ENCODE results near the gene LCN15. TPM values are rescaled to one million over a fixed set of nuclear protein-coding genes. Genes with fewer than 3 reads are reported as not detected.
"Not testable (repeated sequence)": the region's sequence is repeated elsewhere in the genome, so short reads cannot be mapped to it uniquely, and the experiment has no call there.

LCN15 gene
- total and polyA plus RNA-seq, 2 of the 13 experiments (the other 11 are each of a cell fraction or from before 2014, with no cell fraction given) = 1.3 to 53.7 TPM

- TF ChIP-seq MYC (CRISPR knock-in tag; IDR thresholded peaks at IDR 0.05; ENCODE audit: borderline replicate concordance) (peak; percentile 31; the same call in 1 of the 2 replicates), MED8 (CRISPR knock-in tag; IDR thresholded peaks at IDR 0.05; ENCODE audit: insufficient replicate concordance) (peak; percentile 53), SAP130 (CRISPR knock-in tag; IDR thresholded peaks at IDR 0.05; ENCODE audit: low read depth) (peak; percentile 58), ZSCAN31 (CRISPR knock-in tag; IDR thresholded peaks at IDR 0.05; ENCODE audit: low read depth) (no peak), PHF5A (CRISPR knock-in tag; IDR thresholded peaks at IDR 0.05; ENCODE audit: low read depth, unreplicated experiment) (no peak), ZBTB43 (CRISPR knock-in tag; conservative IDR thresholded peaks at IDR 0.05) (0 out of 2 replicates have a peak, but pooled peaks have one; percentile 5), ZNF572 (CRISPR knock-in tag; IDR thresholded peaks at IDR 0.05) (no peak), TARDBP (CRISPR knock-in tag; IDR thresholded peaks at IDR 0.05) (0 out of 2 replicates have a peak, but pooled peaks have one; percentile 37), STAT5B (CRISPR knock-in tag; IDR thresholded peaks at IDR 0.05) (0 out of 2 replicates have a peak, but pooled peaks have one; percentile 20), POLR2A (IDR thresholded peaks at IDR 0.05; ENCODE audit: insufficient read depth in 1 of 2, low read depth in 2 of 2, low read length in 2 of 2) (0 out of 4 replicates have a peak, but pooled peaks of 1 of the 2 experiments have one; percentile 4), CBFB (CRISPR knock-in tag; IDR thresholded peaks at IDR 0.05) (no peak)
These were observed 25.2 kb upstream of the LCN15 start (continued) for GRCh38 chr9:136789523-136789937.

GRCh38 chr9:136788644-136789522 is 24.6 kb upstream of the LCN15 start:
- TSS peak; percentile 45 for BruUV-seq (replicated peaks)
- TF ChIP-seq MED13 (CRISPR knock-in tag; IDR thresholded peaks at IDR 0.05) (peak; percentile 89), HMG20A (CRISPR knock-in tag; IDR thresholded peaks at IDR 0.05; ENCODE audit: borderline replicate concordance) (peak; percentile 69; the same call in 1 of the 2 replicates), ZNF275 (CRISPR knock-in tag; IDR thresholded peaks at IDR 0.05; ENCODE audit: borderline replicate concordance) (peak; percentile 65; the same call in 1 of the 2 replicates), HMGXB4 (CRISPR knock-in tag; IDR thresholded peaks at IDR 0.05; ENCODE audit: borderline replicate concordance in 1 of 2, low read depth in 1 of 2) (peak in 1 of 2 experiments; percentile 50; a peak in 1 of 4 replicates), ZBTB3 (CRISPR knock-in tag; IDR thresholded peaks at IDR 0.05; ENCODE audit: borderline replicate concordance, low read depth) (0 out of 2 replicates have a peak, but pooled peaks have one; percentile 32), TCF7 (IDR thresholded peaks at IDR 0.05; ENCODE audit: low read depth) (peak; percentile 74)

More at GRCh38 chr9:136788644-136789522, 24.6 kb upstream of the LCN15 start:
- ATAC-seq; H2AFZ ChIP-seq (ENCODE audit: low read length); H4K20me1 ChIP-seq (ENCODE audit: insufficient read depth, low read length); H3K9me3 ChIP-seq (ENCODE audit: low read length); in situ Hi-C loops (cut with HindIII; ENCODE audit: extremely low pct_ligation_motif_present, low pct_unique_long_range_greater_than_20kb); H3K27me3 ChIP-seq (ENCODE audit: control insufficient read depth in 1 of 2, insufficient read depth in 2 of 2, low read length in 2 of 2); CTCF ChIA-PET (ENCODE audit: low intra/inter-chr PET ratio, low total read pairs): not testable (repeated sequence)
- Histone ChIP-seq H3K79me2 (ENCODE audit: insufficient read depth, low read length) (peaks cover 24% of the 10 kb centered on the region), H3K36me3 (replicated peaks in 1 of 2; ENCODE audit: control insufficient read depth in 1 of 2, insufficient read depth in 2 of 2, low read length in 2 of 2) (0 out of 5 replicates have a peak, but pooled peaks cover 0 to 12% of the 10 kb centered on the region in 2 experiments), H3K4me1 (ENCODE audit: insufficient read depth, low read length) (peaks cover 82% of the 10 kb centered on the region), H3K9ac (ENCODE audit: insufficient read depth, low read depth, low read length) (peak overlapping the region; percentile 67), H3K4me3 (replicated peaks in 1 of 3; ENCODE audit: insufficient read depth in 1 of 3, low read depth in 2 of 3, low read length in 3 of 3) (peak overlapping the region; percentile 57 to 67 (median 65)), H3K27ac (ENCODE audit: extremely low read length, insufficient read depth, low read length) (peak overlapping the region; percentile 91), H3K4me2 (ENCODE audit: low read depth, low read length) (peak overlapping the region; percentile 91)
- peak; percentile 80 for DNase-seq (ENCODE audit: low spot score)
- intact Hi-C loops (cut with micrococcal nuclease; ENCODE audit: unreplicated experiment) = loop anchor here (5.0 to 10.0 kb wide), 3 partner anchors 58 to 138 kb away; partner anchors contain the start of genes PHPT1 and TRAF2
- FAIRE-seq = peak; percentile 23
- 2% methylated on average over 24 of the region's 27 CpGs for WGBS (ENCODE audit: low lambda C conversion rate)
- POLR2A ChIA-PET = interaction anchor here (0.6 to 1.9 kb wide), 7 partner anchors 11 to 247 kb away, joined by 3 to 9 read pairs (median 4); partner anchors contain the start of gene FBXW5
